T-helper 1 cell treated with Interleukin-12 subunit alpha and Interleukin-12 subunit beta and Interleukin-4 antibody, amounts not matched to agents 30 ng/mL and 1 ng/mL, for 36 hours (primary cell): ENCODE measurements around the gene JAM3. TPM values are rescaled to one million over a fixed set of nuclear protein-coding genes. Genes with fewer than 3 reads are reported as not detected.
"Not testable (repeated sequence)": the region's sequence is repeated elsewhere in the genome, so short reads cannot be mapped to it uniquely, and the experiment has no call there.

Experiments used
- intact Hi-C: fragments of 100-400 bp; cut with micrococcal nuclease; formaldehyde crosslinking; loops from one replicate; pipeline ENCODE4 v1.15.1; 2024
- total RNA-seq: library from RNA; stranded (reverse); gene quantifications from 2 replicates; pipeline ENCODE4 v1.2.3, GENCODE V29; 2022

JAM3 gene
- total RNA-seq, 1 donor from 2014 or later, result 2.7 TPM

GRCh38 chr11:134098566-134099184, 29.8 kb downstream of the JAM3 start:
- intact Hi-C loops, result loop anchor here (1.0 kb wide), 2 partner anchors 48 to 171 kb away; no protein-coding TSS in a partner anchor

DNA sequence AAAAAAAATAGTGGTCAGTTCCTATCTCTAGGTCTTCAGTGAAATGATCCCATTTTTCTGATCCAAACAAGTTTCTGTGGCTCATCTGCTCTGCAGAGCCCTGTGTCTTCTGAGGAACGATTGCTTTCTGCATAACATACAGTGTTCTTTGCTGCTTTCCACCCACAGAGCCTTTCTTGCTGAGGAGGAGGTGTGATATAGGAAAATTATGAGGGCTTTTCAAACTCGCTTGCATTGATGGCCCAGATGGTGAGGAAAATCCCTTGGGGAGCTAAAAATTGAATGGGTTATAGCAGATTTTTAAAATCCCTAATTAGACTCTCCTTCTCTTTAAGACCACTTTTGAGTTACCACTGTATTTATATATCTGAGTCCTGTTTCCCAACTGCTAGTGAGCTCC, 31.3 kb downstream of the JAM3 start:
- intact Hi-C loops, result no loop called here

DNA sequence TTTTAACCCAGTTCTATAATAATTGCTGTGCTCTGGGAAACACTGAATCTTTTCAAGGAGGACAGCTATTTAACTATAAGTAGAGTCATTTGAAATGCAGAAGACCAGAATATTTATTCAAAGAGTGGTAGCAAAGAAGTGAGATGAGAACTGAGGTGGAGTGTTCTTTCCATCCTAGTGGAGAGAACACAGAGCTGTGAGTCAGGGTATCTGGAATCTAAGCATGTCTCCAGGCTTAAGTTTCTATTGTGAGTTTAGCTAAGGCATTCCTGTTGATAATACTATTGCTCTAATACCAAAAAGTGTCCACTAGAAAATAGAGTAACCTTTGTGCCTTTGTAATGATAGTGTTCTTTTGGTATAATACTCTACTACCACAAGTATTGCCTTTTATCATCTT, 32.4 kb downstream of the JAM3 start:
- intact Hi-C loops, result no loop called here

DNA sequence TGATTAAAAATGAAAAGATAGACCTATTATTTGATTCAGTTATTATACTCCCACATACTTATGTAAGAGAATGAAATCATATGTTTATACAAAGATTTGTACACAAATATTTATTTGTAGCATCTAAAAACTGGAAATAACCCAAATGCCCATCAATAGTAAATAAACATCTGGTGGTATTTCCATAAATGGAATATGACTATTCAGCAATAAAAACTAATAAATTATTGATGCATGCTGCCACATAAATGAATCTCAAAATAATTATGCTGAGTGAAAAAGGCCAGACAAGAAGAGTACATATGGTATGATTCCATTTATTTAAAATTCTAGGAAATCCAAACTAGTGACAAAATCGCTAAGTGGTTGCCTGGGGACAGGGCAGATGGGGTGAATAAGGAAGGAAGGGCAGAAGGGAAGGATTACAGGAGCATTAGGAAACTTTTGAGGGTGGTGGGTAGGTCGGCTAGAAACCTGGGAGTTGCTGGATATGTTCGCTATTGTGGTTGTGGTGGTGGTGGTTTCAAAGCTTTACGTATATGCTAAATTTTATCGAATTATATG, 41.5 kb downstream of the JAM3 start:
- intact Hi-C loops, result no loop called here

DNA sequence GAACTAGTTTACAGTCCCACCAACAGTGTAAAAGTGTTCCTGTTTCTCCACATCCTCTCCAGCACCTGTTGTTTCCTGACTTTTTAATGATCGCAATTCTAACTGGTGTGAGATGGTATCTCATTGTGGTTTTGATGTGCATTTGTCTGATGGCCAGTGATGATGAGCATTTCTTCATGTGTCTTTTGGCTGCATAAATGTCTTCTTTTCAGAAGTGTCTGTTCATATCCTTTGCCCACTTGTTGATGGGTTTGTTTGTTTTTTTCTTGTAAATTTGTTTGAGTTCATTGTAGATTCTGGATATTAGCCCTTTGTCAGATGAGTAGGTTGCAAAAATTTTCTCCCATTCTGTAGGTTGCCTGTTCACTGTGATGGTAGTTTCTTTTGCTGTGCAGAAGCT, 44.9 kb downstream of the JAM3 start:
- intact Hi-C loops, result not testable (repeated sequence)

DNA sequence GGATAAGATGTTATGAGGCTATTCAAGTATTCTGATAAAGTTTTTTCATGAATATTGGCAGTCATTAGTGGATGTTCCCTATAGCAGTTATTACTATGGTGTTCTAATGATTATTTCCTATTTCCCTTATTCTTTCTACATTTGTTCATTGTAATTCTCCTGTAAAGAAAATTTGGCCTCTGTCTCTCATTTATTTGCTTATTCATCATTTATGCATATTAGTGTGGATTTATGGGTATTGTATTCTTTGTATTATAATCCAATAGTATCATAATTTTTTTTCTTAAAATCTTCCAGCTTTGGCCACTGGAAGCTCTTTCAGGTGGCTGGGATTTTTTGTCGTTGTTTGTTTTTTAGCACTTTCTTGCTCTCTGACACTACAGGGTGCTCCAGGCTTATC, 47.3 kb downstream of the JAM3 start:
- intact Hi-C loops, result no loop called here

- intact Hi-C loops, result no loop called here
Measured at GRCh38 chr11:134118006-134118405, 49.1 kb downstream of the JAM3 start.

DNA sequence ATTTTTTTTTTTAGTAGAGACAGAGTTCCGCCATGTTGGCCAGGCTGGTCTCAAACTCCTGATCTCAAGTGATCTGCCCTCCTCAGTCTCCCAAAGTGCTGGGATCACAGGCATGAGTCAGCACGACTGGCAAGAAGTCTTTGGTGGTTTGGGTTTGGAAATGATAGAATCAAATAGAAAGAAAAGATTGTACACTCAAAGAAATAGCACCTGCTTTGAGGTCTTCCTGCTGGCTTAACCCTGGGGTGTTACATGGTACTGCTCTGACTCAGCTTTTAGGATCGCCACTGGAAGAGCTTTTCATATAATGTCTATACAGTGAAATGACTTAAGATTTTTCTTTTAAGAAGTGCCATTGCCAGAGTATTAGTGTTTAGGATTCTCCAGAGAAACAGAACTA, 50.2 kb downstream of the JAM3 start:
- intact Hi-C loops, result no loop called here

- intact Hi-C loops, result no loop called here
Measured at GRCh38 chr11:134120143-134120850, 51.4 kb downstream of the JAM3 start.

DNA sequence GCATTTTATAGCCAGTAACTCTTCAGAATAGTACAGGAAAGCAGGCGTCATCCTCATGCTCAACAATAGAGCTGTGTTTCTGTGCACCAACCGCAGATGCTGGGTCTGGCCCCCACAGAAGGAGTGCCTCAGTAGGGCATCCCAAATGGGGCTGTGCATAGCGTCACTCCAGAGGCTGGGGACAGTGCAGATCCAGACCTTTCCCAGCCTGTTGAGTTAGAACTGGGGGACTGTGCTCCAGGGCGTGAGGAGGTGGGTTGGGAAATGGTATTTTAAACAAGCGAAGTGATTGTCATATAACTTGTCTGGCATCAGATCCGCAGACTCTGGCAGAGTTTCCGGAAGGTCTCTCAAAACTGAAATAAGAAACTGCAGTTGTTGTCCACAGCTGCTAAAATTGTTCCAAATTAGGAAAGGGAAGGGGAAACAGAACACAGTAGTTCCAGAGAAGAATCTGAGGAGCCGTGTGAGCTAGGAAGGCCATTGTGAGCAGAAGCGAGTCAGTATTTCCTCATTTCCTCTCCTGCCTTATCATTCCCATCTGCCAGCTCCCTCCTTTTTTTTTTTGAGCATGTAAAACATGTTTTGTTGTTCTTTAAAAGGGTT, 52.2 kb downstream of the JAM3 start:
- intact Hi-C loops, result no loop called here

- intact Hi-C loops, result no loop called here
Measured at GRCh38 chr11:134124660-134125451, 56.0 kb downstream of the JAM3 start.

DNA sequence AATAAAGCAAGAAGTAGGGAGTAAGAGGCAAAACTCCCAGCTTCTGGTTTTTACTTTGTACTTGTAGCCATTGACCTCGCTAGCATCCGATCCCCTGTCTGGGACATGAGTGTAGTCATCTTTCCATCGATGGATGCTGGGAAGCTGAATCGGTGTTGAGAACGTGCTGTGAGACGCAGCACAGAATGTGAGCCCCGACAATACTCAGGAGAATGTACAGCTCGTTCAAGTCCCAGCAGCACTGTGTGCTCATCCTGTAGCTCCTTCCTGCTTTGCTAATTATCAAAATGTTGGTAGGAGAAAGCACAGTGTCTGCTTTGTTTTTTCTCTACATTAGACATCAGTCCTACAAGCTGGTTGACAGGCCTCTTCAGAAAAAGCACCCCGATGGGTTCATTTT, 56.6 kb downstream of the JAM3 start:
- intact Hi-C loops, result no loop called here

GRCh38 chr11:134126217-134126822, 57.4 kb downstream of the JAM3 start:
- intact Hi-C loops, result no loop called here

DNA sequence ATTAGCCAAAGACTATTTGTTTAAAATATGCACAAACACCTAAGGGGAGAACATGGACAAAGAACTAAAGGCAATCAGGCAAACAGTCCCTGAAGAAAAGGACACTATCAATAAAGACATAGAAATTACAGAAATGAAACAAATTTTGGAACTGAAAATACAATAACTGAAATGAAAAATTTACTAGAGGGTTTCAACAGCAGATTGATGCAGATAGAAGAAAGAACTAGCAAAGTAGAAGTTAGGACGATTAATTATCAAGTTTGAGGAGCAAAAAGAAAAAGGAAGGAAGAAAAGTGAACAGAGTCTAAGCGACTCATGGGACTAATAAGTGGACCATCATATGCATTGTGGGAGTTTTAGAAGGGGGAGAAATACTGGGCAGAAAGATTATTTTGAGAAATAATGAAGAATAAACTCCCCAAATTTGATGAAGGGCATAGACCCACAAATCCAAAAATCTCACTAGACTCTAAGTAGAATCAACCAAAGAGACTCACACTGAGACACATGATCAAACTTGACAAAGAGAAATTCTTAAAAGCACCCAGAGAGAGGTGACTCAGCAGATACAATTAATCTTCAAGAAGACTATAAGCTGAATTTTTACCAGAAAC, 62.9 kb downstream of the JAM3 start:
- intact Hi-C loops, result no loop called here

DNA sequence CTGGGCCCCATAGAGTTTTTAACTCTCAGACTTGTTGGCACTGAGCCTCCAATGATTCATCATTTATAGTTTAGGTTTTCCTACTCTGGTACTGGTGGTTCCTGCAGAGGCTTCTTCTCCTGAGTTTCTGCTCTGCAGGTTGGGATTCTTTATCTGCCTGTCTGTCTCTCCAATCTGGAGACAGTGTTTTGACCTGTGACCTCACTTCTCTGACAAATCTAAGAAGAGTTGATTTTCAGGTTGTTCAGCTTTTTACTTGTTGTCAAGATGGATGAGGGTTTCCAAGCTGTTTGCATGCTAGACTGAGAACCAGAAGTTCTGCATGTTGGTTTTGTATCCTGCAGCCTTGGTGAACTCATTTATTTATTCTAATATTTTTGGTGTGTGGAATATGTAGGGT, 63.9 kb downstream of the JAM3 start:
- intact Hi-C loops, result no loop called here

- intact Hi-C loops, result no loop called here
Measured at GRCh38 chr11:134134167-134134566, 65.3 kb downstream of the JAM3 start.

- intact Hi-C loops, result loop anchor here (5.0 kb wide), 1 partner anchor 191 kb away; no protein-coding TSS in a partner anchor
Measured at GRCh38 chr11:134138376-134138775, 69.5 kb downstream of the JAM3 start.

GRCh38 chr11:134139303-134139872, 70.5 kb downstream of the JAM3 start:
- intact Hi-C loops, result loop anchor here (1.0 to 5.0 kb wide), 4 partner anchors 89 to 212 kb away; no protein-coding TSS in a partner anchor

DNA sequence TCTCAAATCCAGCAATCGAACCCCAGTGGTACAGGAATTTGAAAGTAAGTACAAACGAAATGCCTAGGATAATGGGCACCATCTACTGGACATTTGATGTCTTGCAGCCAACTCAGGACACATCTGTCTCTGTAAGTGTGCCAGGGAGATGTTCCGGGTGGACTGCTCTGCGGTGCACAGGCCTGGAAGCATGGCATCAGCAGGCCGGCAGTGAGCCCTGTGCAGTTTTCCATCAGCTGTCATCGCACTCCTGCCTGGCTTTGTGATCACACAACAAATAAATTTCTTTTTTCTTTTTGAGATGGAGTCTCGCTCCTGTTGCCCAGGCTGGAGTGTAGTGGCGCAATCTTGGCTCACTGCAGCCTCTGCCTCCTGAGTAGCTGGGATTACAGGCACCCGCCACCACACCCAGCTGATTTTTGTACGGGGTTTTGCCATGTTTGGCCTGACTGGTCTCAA, 71.0 kb downstream of the JAM3 start:
- intact Hi-C loops, result loop anchor here (1.0 to 5.0 kb wide), 4 partner anchors 90 to 213 kb away; no protein-coding TSS in a partner anchor

GRCh38 chr11:134140961-134141490, 72.2 kb downstream of the JAM3 start:
- intact Hi-C loops, result no loop called here
